ENCODE measurements around the gene CEMIP2.
"Not testable (repeated sequence)": the region's sequence is repeated elsewhere in the genome, so short reads cannot be mapped to it uniquely, and the experiment has no call there.

CEMIP2 gene

GRCh38 chr9:71671289-71671688, 97.0 kb downstream of the CEMIP2 start:
- DNase-seq = no peak

GRCh38 chr9:71670121-71670520, 98.2 kb downstream of the CEMIP2 start:
- DNase-seq = no peak

- no peak for DNase-seq
Observed at GRCh38 chr9:71669284-71669995, 98.9 kb downstream of the CEMIP2 start.

- DNase-seq = no peak
Observed at GRCh38 chr9:71668717-71669116, 99.6 kb downstream of the CEMIP2 start.

GRCh38 chr9:71665247-71665646, 103.1 kb downstream of the CEMIP2 start:
- no peak for DNase-seq

GRCh38 chr9:71664566-71664965, 103.7 kb downstream of the CEMIP2 start:
- DNase-seq = no peak

- no peak for DNase-seq
Observed at GRCh38 chr9:71663931-71664459, 104.3 kb downstream of the CEMIP2 start.

GRCh38 chr9:71663216-71663615, 105.1 kb downstream of the CEMIP2 start:
- DNase-seq = no peak

- no peak for DNase-seq
Observed at GRCh38 chr9:71662082-71662481, 106.2 kb downstream of the CEMIP2 start.

- DNase-seq = not testable (repeated sequence)
Observed at GRCh38 chr9:71657276-71657675, 111.0 kb downstream of the CEMIP2 start.

- no peak for DNase-seq
Observed at GRCh38 chr9:71656496-71656895, 111.8 kb downstream of the CEMIP2 start.

GRCh38 chr9:71655778-71656177, 112.5 kb downstream of the CEMIP2 start:
- no peak for DNase-seq

GRCh38 chr9:71655141-71655540, 113.2 kb downstream of the CEMIP2 start:
- DNase-seq = no peak

- no peak for DNase-seq
Observed at GRCh38 chr9:71652480-71652879, 115.8 kb downstream of the CEMIP2 start.

- DNase-seq = no peak
Observed at GRCh38 chr9:71648453-71648852, 119.9 kb downstream of the CEMIP2 start.

GRCh38 chr9:71647094-71647591, 121.2 kb downstream of the CEMIP2 start:
- DNase-seq = no peak

GRCh38 chr9:71646131-71646530, 122.2 kb downstream of the CEMIP2 start:
- DNase-seq = no peak

GRCh38 chr9:71644819-71645362, 123.4 kb downstream of the CEMIP2 start:
- DNase-seq = no peak

- no peak for DNase-seq
Observed at GRCh38 chr9:71643330-71643729, 125.0 kb downstream of the CEMIP2 start.

- DNase-seq = no peak
Observed at GRCh38 chr9:71642056-71642455, 126.3 kb downstream of the CEMIP2 start.

GRCh38 chr9:71638627-71639026, 129.7 kb downstream of the CEMIP2 start:
- no peak for DNase-seq

- DNase-seq = no peak
Observed at GRCh38 chr9:71637926-71638325, 130.4 kb downstream of the CEMIP2 start.

- DNase-seq = no peak
Observed at GRCh38 chr9:71637375-71637774, 130.9 kb downstream of the CEMIP2 start.

- no peak for DNase-seq
Observed at GRCh38 chr9:71636143-71636839, 132.0 kb downstream of the CEMIP2 start.
